HEK293 (cell line): ENCODE results near the gene VIPR2.

Experiments
- CTCF ChIA-PET: fragments of 350-600 bp; formaldehyde crosslinking; extraction: SDS; loops from one replicate; lab custom pipeline; 2021; ENCODE audit warnings: antibody characterized with exemption; lab: Yijun Ruan, JAX
- POLR2A ChIA-PET: fragments of 300-600 bp; formaldehyde crosslinking; extraction: SDS; loops from one replicate; lab custom pipeline; 2020; ENCODE audit warnings: antibody characterized with exemption, inconsistent platforms; lab: Yijun Ruan, JAX
- H3K27ac ChIP-seq: fragments of 200-500 bp; sonication (Bioruptor generic); 2 replicates; pipeline ENCODE4 v1.5.1; 2014; ENCODE audit warnings: low read depth, low read length, control low read depth, inconsistent platforms; ENCODE audit errors: extremely low read depth
- H3K36me3 ChIP-seq, 2 experiments: fragments of 200-500 bp in 1 of 2; sonication (Bioruptor generic) in 1 of 2; 1 replicate in 1 of 2; 2 replicates in 1 of 2; pipeline ENCODE4 v1.5.1; 2014 to 2017; ENCODE audit warnings: inconsistent platforms in 2 of 2, low read length in 2 of 2; ENCODE audit not compliant: control insufficient read depth in 2 of 2, insufficient read depth in 1 of 2
- H3K4me1 ChIP-seq: fragments of 200-500 bp; sonication (Bioruptor generic); 2 replicates; pipeline ENCODE4 v1.5.1; 2014; ENCODE audit warnings: mild to moderate bottlenecking, low read length, inconsistent platforms; ENCODE audit not compliant: control insufficient read depth, insufficient read depth
- H3K4me3 ChIP-seq: 2 replicates; pipeline ENCODE4 v1.5.1; 2011; ENCODE audit warnings: low read depth, mild to moderate bottlenecking, control low read depth, low read length, moderate library complexity
- H3K9me3 ChIP-seq: fragments of 200-500 bp; sonication (Bioruptor generic); 2 replicates; pipeline ENCODE4 v1.5.1; 2014; ENCODE audit warnings: low read depth, low read length, inconsistent platforms; ENCODE audit not compliant: control insufficient read depth, insufficient read depth
- EGR2 ChIP-seq: fragments of 450-650 bp; formaldehyde crosslinking; IDR thresholded peaks from 2 replicates; pipeline ENCODE4 v1.5.1; 2016; ENCODE audit warnings: low read depth, missing biosample characterization, missing genetic modification characterization
- KLF7 ChIP-seq: fragments of 450-650 bp; formaldehyde crosslinking; IDR thresholded peaks from 2 replicates; pipeline ENCODE4 v1.5.1; 2016; ENCODE audit warnings: missing biosample characterization, missing genetic modification characterization, borderline replicate concordance
- PRDM10 ChIP-seq: fragments of 450-650 bp; formaldehyde crosslinking; IDR thresholded peaks from 2 replicates; pipeline ENCODE4 v1.5.1; 2016; ENCODE audit warnings: missing biosample characterization, missing genetic modification characterization
- SETDB1 ChIP-seq: IDR thresholded peaks from one replicate; pipeline ENCODE4 v1.6.1; 2017; ENCODE audit warnings: mild to moderate bottlenecking, low read length, moderate library complexity, mixed read lengths; ENCODE audit not compliant: insufficient read length
- ZFHX2 ChIP-seq: fragments of 450-650 bp; formaldehyde crosslinking; conservative IDR thresholded peaks from 2 replicates; pipeline ENCODE4 v1.5.1; 2016; ENCODE audit warnings: missing biosample characterization, missing genetic modification characterization
- ZNF175 ChIP-seq: fragments of 450-650 bp; formaldehyde crosslinking; IDR thresholded peaks from 2 replicates; pipeline ENCODE4 v1.5.1; 2016; ENCODE audit warnings: missing biosample characterization, missing genetic modification characterization
- ZNF2 ChIP-seq: fragments of 450-650 bp; formaldehyde crosslinking; IDR thresholded peaks from 2 replicates; pipeline ENCODE4 v1.5.1; 2016; ENCODE audit warnings: missing biosample characterization, missing genetic modification characterization
- ZNF292 ChIP-seq: fragments of 450-650 bp; formaldehyde crosslinking; IDR thresholded peaks from 2 replicates; pipeline ENCODE4 v1.5.1; 2016; ENCODE audit warnings: low read depth, missing biosample characterization, missing genetic modification characterization, borderline replicate concordance
- ZNF324 ChIP-seq: fragments of 450-650 bp; formaldehyde crosslinking; IDR thresholded peaks from 2 replicates; pipeline ENCODE4 v1.5.1; 2016; ENCODE audit warnings: missing biosample characterization, missing genetic modification characterization
- ZNF488 ChIP-seq: fragments of 450-650 bp; formaldehyde crosslinking; IDR thresholded peaks from 2 replicates; pipeline ENCODE4 v1.5.1; 2016; ENCODE audit warnings: missing biosample characterization, missing genetic modification characterization
- ZNF555 ChIP-seq: fragments of 450-650 bp; formaldehyde crosslinking; conservative IDR thresholded peaks from 2 replicates; pipeline ENCODE4 v1.5.1; 2017; ENCODE audit warnings: missing biosample characterization, mild to moderate bottlenecking, missing genetic modification characterization, inconsistent platforms
- ZNF623 ChIP-seq: fragments of 450-650 bp; formaldehyde crosslinking; IDR thresholded peaks from 2 replicates; pipeline ENCODE4 v1.5.1; 2016; ENCODE audit warnings: missing biosample characterization, missing genetic modification characterization
- ZNF654 ChIP-seq: fragments of 450-650 bp; formaldehyde crosslinking; IDR thresholded peaks from 2 replicates; pipeline ENCODE4 v1.5.1; 2016; ENCODE audit warnings: low read depth, missing biosample characterization, missing genetic modification characterization
- ZSCAN4 ChIP-seq: fragments of 450-650 bp; formaldehyde crosslinking; IDR thresholded peaks from 2 replicates; pipeline ENCODE4 v1.5.1; 2017; ENCODE audit warnings: missing biosample characterization, missing genetic modification characterization

The VIPR2 gene

GRCh38 chr7:159022238-159022993, 122.3 kb downstream of the VIPR2 start:
- H3K9me3 ChIP-seq, result no peaks in the 10 kb centered on the region
- CTCF ChIA-PET, result interaction anchor here (0.6 kb wide), 1 partner anchor 47 kb away, joined by 3 read pairs; no protein-coding TSS in a partner anchor
- no peaks in the 10 kb centered on the region for H3K36me3 ChIP-seq
- H3K27ac ChIP-seq, result no peak overlapping the region
- no peak overlapping the region for H3K4me3 ChIP-seq
- TF ChIP-seq ZSCAN4 (no peak), ZNF324 (tag by site-specific recombination) (no peak), ZNF623 (tag by site-specific recombination) (no peak)
- POLR2A ChIA-PET, result no interaction called here
- H3K4me1 ChIP-seq, result no peaks in the 10 kb centered on the region

- Histone ChIP-seq H3K27ac (no peak overlapping the region), H3K36me3 (no peaks in the 10 kb centered on the region), H3K4me1 (no peaks in the 10 kb centered on the region), H3K4me3 (no peak overlapping the region), H3K9me3 (no peaks in the 10 kb centered on the region)
- no peak for TF ChIP-seq ZNF654 (tag by site-specific recombination)
- TF ChIP-seq SETDB1, result peak; percentile 48
- no peak for TF ChIP-seq PRDM10 (tag by site-specific recombination)
- TF ChIP-seq ZNF488 (tag by site-specific recombination), result no peak
- no peak for TF ChIP-seq ZNF175 (tag by site-specific recombination)
- no peak for TF ChIP-seq ZNF292 (tag by site-specific recombination)
- no peak for TF ChIP-seq ZNF2 (tag by site-specific recombination)
- ChIA-PET POLR2A (no interaction called here), CTCF (no interaction called here)
Measured at GRCh38 chr7:159020987-159021386, 123.7 kb downstream of the VIPR2 start.

- Histone ChIP-seq H3K27ac (no peak overlapping the region), H3K9me3 (no peaks in the 10 kb centered on the region), H3K36me3 (no peaks in the 10 kb centered on the region), H3K4me1 (no peaks in the 10 kb centered on the region), H3K4me3 (no peak overlapping the region)
- no peak for TF ChIP-seq ZNF555 (tag by site-specific recombination)
- TF ChIP-seq KLF7 (tag by site-specific recombination), result no peak
- peak; percentile 68 for TF ChIP-seq ZFHX2 (tag by site-specific recombination)
- peak; percentile 53; the same call in 1 of the 2 replicates for TF ChIP-seq EGR2
- CTCF ChIA-PET, result no interaction called here
- POLR2A ChIA-PET, result no interaction called here
Measured at GRCh38 chr7:159019111-159019510, 125.6 kb downstream of the VIPR2 start.
